Measurements from ENCODE around the gene MRPS27. TPM values are rescaled to one million over a fixed set of nuclear protein-coding genes. Genes with fewer than 3 reads are reported as not detected.

Gene MRPS27
- polyA plus RNA-seq, 2 of the 4 experiments (the other 2 are of a cell fraction) = 81.0 to 141 TPM

GRCh38 chr5:72302171-72302570 lies 17.9 kb downstream of the MRPS27 start:
- ChIA-PET POLR2A (no interaction called here), CTCF (interaction anchor here (1.0 to 1.3 kb wide), 3 partner anchors 10 to 57 kb away, joined by 3 to 4 read pairs (median 3); no protein-coding TSS in a partner anchor)
- no peak overlapping the region for H3K4me3 ChIP-seq
- H3K4me2 ChIP-seq = no peak overlapping the region
- FAIRE-seq (no peak), ATAC-seq (no peak), DNase-seq (ENCODE audit: low read depth in 1 of 2, low spot score in 1 of 2) (no peak)
- H3K27ac ChIP-seq = no peak overlapping the region
- no peaks in the 10 kb centered on the region for H3K9me3 ChIP-seq
- TF ChIP-seq REST (IDR thresholded peaks at IDR 0.05) (no peak), KDM5A (IDR thresholded peaks at IDR 0.05) (no peak), MAFK (IDR thresholded peaks at IDR 0.05; ENCODE audit: partially characterized antibody) (no peak), MAX (IDR thresholded peaks at IDR 0.05) (no peak), BCL3 (IDR thresholded peaks at IDR 0.05) (no peak), ZFP36 (IDR thresholded peaks at IDR 0.05; ENCODE audit: borderline replicate concordance, partially characterized antibody) (no peak), FOSB (CRISPR knock-in tag; IDR thresholded peaks at IDR 0.05) (no peak), SMC3 (IDR thresholded peaks at IDR 0.05) (no peak), EHF (CRISPR knock-in tag; IDR thresholded peaks at IDR 0.05) (no peak), EP300 (IDR thresholded peaks at IDR 0.05) (no peak), POLR2AphosphoS2 (conservative IDR thresholded peaks at IDR 0.05; ENCODE audit: low read length) (no peak), USF2 (IDR thresholded peaks at IDR 0.05) (no peak), CHD2 (IDR thresholded peaks at IDR 0.05; ENCODE audit: low read length, partially characterized antibody) (no peak), NR3C1 (IDR thresholded peaks at IDR 0.05) (no peak), CBX2 (IDR thresholded peaks at IDR 0.05; ENCODE audit: borderline replicate concordance, low read depth) (no peak), HOXB5 (CRISPR knock-in tag; IDR thresholded peaks at IDR 0.05) (no peak), BHLHE40 (IDR thresholded peaks at IDR 0.05; ENCODE audit: low read depth, low read length) (no peak), MAZ (IDR thresholded peaks at IDR 0.05; ENCODE audit: borderline replicate concordance, low read depth, low read length) (no peak), ZC3H11A (IDR thresholded peaks at IDR 0.05) (no peak)
- 80% methylated on average over 3 of the region's 3 CpGs for WGBS (ENCODE audit: missing lambda C conversion rate)
- peaks cover 16% of the 10 kb centered on the region for H3K4me1 ChIP-seq

GRCh38 chr5:72301557-72301956 lies 18.5 kb downstream of the MRPS27 start:
- ChIA-PET CTCF (interaction anchor here (1.0 to 1.3 kb wide), 2 partner anchors 9 to 21 kb away, joined by 3 to 4 read pairs; no protein-coding TSS in a partner anchor), POLR2A (no interaction called here)
- no peak for FAIRE-seq
- TF ChIP-seq HES2 (IDR thresholded peaks at IDR 0.05) (no peak), NR3C1 (IDR thresholded peaks at IDR 0.05) (no peak), RARB (CRISPR knock-in tag; IDR thresholded peaks at IDR 0.05) (no peak), HEYL (CRISPR knock-in tag; IDR thresholded peaks at IDR 0.05) (no peak), ESRRA (IDR thresholded peaks at IDR 0.05; ENCODE audit: borderline replicate concordance, low read length) (no peak), CTCF (IDR thresholded peaks at IDR 0.05) (no peak), KDM5A (IDR thresholded peaks at IDR 0.05) (no peak), NPAS2 (CRISPR knock-in tag; IDR thresholded peaks at IDR 0.05; ENCODE audit: borderline replicate concordance) (no peak), RCOR1 (IDR thresholded peaks at IDR 0.05; ENCODE audit: low read depth, low read length) (no peak), HMGXB4 (CRISPR knock-in tag; IDR thresholded peaks at IDR 0.05; ENCODE audit: borderline replicate concordance) (no peak), ATOH8 (CRISPR knock-in tag; IDR thresholded peaks at IDR 0.05; ENCODE audit: low read depth) (no peak), ZC3H11A (IDR thresholded peaks at IDR 0.05) (no peak)

More at GRCh38 chr5:72301557-72301956, 18.5 kb downstream of the MRPS27 start:
- Histone ChIP-seq H3K4me1 (peaks cover 10% of the 10 kb centered on the region; the same call in 2 of the 3 replicates), H3K4me2 (no peak overlapping the region), H3K4me3 (no peak overlapping the region), H3K27ac (no peak overlapping the region), H3K9me3 (no peaks in the 10 kb centered on the region)
- WGBS (ENCODE audit: missing lambda C conversion rate) = 93% methylated on average over 6 of the region's 6 CpGs
- ATAC-seq = no peak
- DNase-seq (ENCODE audit: low read depth in 1 of 2, low spot score in 1 of 2) = no peak
